Measurements from ENCODE around the gene TACC2.

TACC2 gene

GRCh38 chr10:122149561-122150505, 160.9 kb downstream of the TACC2 start:
- FAIRE-seq: no peak

GRCh38 chr10:122151121-122151694, 162.2 kb downstream of the TACC2 start:
- no peak for FAIRE-seq

DNA sequence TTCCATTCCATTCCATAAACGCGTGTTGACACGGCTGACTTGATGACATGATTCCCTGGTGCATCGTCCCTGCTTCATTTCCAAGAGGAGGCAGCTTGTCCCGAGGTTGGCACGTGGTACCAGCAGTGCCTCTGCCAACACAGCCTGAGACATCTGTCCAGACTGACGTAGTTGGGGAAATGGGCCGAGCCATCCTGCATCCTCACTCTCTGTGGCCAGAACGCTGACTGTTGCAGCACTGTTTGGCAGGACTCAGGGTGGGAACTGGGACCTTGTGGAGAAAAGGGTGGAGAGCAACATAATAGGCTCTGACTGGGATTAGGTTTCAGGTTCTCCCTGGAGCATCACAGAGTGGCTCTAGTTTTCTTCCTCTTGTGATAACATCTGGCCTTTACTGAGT, 163.6 kb downstream of the TACC2 start:
- no peak for FAIRE-seq

DNA sequence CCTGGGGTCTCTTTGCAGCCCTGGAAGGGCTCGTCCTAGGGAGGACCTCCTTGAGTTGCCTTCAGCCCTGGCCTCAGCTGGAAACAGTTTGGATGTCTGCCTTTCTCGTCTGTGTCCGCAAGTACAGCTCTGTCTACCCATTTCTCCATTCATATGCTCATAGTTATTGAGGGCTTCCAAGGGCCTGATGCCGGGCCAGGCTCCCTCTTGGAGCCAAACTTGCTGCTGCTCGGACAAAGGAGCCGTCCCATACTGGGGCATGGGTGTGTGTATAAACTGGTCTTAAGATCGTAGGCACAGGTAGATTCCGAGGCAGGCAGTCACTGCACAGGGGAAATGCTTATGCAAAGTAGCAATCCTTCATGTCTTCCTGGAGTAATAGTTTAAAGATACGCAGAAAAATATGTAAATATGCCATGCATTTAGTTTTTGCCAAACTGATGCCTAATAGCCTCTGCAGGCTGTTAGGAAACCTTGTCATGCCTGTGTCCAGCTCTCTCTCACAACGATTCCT, 165.1 kb downstream of the TACC2 start:
- FAIRE-seq: no peak

DNA sequence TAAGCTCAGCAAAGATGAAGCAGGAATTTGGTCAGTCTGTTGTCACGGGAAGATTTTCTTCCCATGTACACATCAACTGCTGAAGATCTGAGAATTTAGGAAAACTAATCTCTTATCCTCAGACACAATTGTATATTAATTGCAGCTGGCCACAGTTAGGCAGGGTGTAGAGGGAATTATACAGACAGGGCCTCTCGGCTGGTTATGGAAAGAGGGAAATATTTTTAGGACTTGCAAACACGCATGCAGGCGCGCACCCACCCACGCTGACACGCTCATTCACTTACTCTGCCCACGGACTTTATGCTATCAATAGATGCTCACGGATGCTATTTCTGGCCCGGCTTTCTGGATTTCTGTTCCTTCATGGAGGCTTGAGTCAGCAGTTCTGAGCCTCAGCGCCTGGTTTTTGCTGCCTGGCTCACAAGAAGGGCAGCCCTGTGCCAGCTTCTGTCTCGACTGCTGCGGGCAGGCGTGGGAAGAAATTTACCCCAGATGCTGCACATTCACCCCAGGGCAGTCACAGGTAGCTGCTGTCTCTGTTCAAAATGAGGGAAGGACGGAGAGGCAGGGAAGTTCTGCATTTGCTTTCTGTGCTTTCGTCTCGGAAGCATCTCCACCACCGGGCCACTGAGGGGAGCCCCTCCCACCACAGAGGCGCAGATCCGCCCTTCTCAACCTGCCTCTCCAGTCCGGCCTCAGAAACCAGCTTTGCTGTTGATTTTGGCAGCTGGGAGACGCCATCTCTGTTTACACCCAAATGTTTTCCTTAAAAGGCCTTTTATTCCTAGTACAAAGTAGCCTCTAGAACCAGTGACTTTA, 165.8 kb downstream of the TACC2 start:
- FAIRE-seq: no peak

DNA sequence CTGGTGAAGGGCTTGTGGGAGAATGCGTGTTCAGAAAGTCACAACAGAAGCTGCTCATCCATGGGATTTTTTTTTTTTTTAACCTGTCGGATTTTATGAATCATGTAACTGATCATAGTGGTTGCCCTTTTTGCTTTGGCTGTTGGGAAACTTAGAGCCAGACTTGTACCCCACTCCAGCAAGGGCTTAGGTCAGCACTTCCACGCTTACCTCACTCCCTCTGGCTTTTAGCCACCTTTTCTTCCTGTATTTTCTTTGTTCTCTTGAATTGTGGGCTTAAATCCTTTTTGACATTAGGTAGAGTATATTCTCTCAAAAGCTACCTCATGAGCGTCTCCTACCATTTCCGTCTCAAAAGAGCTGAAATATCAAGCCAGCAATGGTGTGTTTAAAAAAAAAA, 168.5 kb downstream of the TACC2 start:
- no peak for FAIRE-seq

GRCh38 chr10:122158362-122158761, 169.4 kb downstream of the TACC2 start:
- no peak for FAIRE-seq

- FAIRE-seq: no peak
These were observed 170.4 kb downstream of the TACC2 start for GRCh38 chr10:122159141-122159970.

DNA sequence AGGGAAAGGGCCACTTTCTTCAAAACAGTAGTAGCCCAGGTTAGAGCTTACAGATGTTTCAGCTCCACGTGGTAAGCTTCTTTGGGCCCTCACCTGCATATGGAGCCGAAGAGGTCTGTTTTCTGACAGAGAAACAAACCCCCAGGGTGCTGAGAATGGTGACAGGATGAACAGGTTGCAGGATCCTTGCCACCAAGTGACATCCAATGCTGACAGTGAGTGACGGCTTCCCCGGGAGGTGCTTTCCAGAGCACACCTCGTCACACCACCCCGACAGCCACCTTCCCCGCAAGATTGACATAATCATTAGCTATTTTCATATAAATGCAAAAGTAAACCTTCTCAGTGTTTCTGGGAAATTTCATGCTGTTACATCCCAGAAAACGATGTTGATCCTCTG, 172.8 kb downstream of the TACC2 start:
- FAIRE-seq: no peak

DNA sequence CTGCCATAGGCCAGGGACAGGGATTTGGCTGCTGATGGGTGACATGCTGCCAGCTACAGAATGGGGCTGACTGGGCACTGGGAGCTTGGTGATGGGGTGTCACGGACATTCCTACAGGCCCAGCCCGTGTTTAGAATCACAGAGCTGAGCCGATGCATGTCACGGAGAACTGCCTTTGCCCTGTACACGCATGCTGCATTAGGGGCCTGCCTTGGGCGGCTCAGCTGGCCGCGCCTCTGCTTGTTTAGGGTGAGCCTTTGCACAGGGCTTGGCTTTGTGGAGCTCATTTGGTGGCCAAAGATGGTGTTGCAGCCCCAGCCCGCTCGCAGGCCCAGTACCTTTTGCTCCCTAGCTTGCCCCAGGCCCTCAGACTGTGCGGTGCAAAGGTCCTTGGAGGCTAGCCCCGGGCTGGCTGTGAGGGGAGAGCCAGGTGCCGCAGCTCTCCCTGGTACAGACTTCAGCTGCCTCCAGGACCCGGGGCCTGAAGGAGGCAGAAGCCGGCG, 173.8 kb downstream of the TACC2 start:
- FAIRE-seq: no peak

GRCh38 chr10:122163174-122164022, 174.4 kb downstream of the TACC2 start:
- FAIRE-seq: no peak

- no peak for FAIRE-seq
These were observed 175.1 kb downstream of the TACC2 start for GRCh38 chr10:122164023-122164601.

GRCh38 chr10:122164815-122165483, 176.0 kb downstream of the TACC2 start:
- no peak for FAIRE-seq

GRCh38 chr10:122165484-122166276, 176.7 kb downstream of the TACC2 start:
- FAIRE-seq: no peak

DNA sequence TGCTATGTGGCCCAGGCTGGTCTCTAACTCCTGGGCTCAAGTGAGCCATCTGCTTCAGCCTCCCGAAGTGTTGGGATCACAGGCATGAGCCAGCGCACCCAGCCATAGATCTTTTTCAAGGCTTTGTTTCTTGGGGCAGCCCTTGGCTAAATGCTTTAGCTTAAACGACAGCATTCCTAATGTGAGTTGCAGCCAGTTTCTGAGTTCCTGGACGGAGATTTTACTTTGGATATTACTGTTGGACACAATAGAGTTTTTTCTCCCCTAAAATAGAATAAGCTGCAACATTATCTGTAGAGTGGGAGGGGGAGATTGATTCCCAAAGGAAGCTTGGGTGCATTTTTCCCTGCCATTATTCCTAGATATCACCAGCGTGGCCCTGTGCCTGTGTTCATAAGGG, 179.1 kb downstream of the TACC2 start:
- FAIRE-seq: no peak

- no peak for FAIRE-seq
These were observed 179.8 kb downstream of the TACC2 start for GRCh38 chr10:122168598-122169394.

GRCh38 chr10:122170802-122171201, 181.8 kb downstream of the TACC2 start:
- no peak for FAIRE-seq

DNA sequence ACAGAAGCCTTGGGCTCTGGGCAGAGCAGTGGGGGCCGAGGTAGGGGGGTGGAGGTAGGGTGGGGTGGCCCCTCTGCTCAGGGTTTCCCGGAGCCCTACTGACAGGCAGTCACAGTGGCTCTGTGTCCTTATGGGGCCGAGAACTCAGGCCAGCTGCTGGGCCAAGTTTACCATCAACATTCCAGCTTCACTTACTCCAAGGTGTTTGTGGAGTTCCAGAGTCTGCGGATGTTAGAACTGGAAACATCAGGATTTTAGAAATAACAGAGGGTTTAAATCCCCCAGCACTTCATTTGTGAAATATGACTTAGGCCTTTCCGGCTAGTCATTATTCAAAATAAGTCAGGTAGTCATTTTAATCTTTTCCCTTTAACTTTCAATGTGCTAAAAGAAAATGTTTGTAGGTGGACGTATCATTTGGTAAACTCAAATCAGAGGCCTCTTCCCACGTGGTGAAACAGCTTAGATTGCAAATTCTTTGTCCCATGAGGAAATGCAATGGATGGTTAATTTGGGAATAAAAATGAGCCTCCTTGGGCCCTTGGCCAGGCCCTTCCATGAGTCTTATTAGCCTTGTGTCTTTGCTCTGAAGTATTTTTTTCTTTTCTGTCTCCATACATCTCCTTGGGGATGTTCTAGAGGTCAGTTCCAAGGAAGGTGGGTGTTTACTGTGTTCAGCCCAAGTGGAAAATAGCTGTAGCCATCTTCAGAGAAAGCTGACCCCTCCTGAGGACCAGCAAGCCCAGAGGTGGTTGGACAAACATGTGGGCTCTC, 182.5 kb downstream of the TACC2 start:
- no peak for FAIRE-seq
